Ishikawa (cell line): ENCODE results near the gene UBA6.

Source experiments
- CEBPB ChIP-seq: IDR thresholded peaks from 2 replicates; pipeline ENCODE4 v1.6.1; 2012
- FOXM1 ChIP-seq: IDR thresholded peaks from 2 replicates; pipeline ENCODE4 v1.6.1; 2012; ENCODE audit warnings: low read depth, borderline replicate concordance
- RAD21 ChIP-seq: IDR thresholded peaks from 2 replicates; pipeline ENCODE4 v1.6.1; 2012; ENCODE audit warnings: low read depth
- TEAD4 ChIP-seq: IDR thresholded peaks from 2 replicates; pipeline ENCODE4 v1.6.1; 2012
- YY1 ChIP-seq: IDR thresholded peaks from 2 replicates; pipeline ENCODE4 v1.6.1; 2012; ENCODE audit warnings: low read depth
- ZBTB7A ChIP-seq: IDR thresholded peaks from 2 replicates; pipeline ENCODE4 v1.6.1; 2012; ENCODE audit warnings: low read depth
- TF ChIP-seq, protein P1 (sequence below): IDR thresholded peaks from 2 replicates; pipeline ENCODE4 v1.6.1; 2012
- TF ChIP-seq, protein P2 (sequence below): IDR thresholded peaks from 2 replicates; pipeline ENCODE4 v1.6.1; 2012; ENCODE audit warnings: low read depth, mild to moderate bottlenecking

DNA sequence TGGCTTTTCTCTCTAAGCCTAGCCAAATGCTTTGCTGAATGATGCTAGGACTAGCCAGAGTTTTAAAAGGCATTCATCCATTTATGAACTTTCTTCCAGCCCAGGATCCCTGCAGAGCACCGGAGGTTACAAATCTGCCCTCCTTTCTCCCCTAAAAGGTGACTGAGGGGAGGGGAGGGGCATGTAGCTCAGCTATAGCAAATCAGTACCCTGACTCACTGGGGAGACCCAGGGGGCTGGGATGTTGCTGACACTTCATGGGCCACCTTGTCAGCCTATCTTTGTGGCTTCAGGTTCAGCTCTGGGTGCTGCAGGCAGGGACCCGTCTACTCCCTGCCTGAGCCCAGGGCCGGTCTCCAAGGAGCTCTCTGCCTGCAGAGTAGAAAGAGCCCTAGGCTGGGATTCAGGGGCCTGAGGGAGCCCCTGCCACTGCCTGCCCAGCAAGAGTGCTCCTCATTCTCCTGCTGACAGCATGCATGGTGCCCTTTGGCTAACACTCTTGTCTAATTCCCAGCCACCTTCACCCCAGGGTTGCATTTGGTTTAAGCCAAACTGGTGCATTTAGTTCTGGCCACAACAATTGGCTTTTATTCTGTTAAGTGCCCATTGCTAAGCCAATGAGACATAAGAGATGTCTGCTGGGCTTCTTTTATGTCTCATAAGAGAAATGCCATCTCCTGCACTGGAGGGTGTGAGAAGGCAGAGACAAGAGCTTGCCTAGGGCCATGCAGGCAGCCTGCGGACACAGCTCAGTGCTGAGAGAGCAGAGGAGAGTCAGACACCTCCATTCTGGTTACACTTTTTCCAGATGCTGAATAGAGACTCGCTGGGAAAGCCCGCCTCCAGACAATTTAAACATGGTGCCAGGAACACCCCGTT, 11.9 kb upstream of the UBA6 start:
- TF ChIP-seq, protein P1, sequence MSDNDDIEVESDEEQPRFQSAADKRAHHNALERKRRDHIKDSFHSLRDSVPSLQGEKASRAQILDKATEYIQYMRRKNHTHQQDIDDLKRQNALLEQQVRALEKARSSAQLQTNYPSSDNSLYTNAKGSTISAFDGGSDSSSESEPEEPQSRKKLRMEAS, result no peak
- TF ChIP-seq RAD21 (no peak), CEBPB (no peak), TEAD4 (no peak), YY1 (no peak), ZBTB7A (no peak), FOXM1 (no peak)
- TF ChIP-seq, protein P2, sequence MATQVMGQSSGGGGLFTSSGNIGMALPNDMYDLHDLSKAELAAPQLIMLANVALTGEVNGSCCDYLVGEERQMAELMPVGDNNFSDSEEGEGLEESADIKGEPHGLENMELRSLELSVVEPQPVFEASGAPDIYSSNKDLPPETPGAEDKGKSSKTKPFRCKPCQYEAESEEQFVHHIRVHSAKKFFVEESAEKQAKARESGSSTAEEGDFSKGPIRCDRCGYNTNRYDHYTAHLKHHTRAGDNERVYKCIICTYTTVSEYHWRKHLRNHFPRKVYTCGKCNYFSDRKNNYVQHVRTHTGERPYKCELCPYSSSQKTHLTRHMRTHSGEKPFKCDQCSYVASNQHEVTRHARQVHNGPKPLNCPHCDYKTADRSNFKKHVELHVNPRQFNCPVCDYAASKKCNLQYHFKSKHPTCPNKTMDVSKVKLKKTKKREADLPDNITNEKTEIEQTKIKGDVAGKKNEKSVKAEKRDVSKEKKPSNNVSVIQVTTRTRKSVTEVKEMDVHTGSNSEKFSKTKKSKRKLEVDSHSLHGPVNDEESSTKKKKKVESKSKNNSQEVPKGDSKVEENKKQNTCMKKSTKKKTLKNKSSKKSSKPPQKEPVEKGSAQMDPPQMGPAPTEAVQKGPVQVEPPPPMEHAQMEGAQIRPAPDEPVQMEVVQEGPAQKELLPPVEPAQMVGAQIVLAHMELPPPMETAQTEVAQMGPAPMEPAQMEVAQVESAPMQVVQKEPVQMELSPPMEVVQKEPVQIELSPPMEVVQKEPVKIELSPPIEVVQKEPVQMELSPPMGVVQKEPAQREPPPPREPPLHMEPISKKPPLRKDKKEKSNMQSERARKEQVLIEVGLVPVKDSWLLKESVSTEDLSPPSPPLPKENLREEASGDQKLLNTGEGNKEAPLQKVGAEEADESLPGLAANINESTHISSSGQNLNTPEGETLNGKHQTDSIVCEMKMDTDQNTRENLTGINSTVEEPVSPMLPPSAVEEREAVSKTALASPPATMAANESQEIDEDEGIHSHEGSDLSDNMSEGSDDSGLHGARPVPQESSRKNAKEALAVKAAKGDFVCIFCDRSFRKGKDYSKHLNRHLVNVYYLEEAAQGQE, result no peak
